GM19240 (cell line): Measurements from ENCODE around the gene FAM83D.
"Not testable (repeated sequence)": the region's sequence is repeated elsewhere in the genome, so short reads cannot be mapped to it uniquely, and the experiment has no call there.

Experiments
- DNase-seq: peaks from one replicate; pipeline ENCODE4 v3.0.0; 2011; ENCODE audit warnings: low spot score; ENCODE audit not compliant: insufficient read length

Gene FAM83D

DNA sequence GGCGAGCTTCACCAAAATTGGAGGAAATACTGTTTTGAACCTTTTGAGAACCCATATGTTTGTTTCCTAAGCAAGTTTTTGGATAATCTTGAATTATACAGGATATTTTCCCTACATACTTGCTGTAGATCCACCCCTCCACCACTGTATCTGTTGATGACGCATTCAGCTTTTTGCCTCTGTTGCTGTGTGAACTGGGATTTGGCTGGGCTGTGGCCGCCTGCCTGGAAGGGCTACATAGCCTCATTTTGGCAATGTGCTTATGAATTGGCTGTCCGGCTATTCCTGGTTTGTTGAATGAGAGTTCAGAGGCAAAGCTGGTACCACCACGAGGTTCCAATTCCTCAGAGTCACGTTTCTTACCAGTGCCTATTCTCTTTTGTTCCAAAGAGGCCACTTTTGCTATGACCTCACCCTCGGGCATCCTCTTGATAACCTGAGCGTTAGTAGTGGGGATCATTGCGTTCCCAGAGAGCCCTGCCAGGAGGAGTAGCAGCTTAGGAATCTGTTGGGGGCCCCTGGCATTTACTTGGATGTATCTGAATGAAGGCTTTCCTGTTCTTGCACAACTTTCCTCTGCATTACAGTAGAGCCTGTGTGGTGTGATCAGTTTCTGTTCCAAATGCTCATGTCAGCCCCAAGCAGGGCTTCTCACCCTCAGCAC lies 6.4 kb downstream of the FAM83D start:
- DNase-seq, result no peak

DNA sequence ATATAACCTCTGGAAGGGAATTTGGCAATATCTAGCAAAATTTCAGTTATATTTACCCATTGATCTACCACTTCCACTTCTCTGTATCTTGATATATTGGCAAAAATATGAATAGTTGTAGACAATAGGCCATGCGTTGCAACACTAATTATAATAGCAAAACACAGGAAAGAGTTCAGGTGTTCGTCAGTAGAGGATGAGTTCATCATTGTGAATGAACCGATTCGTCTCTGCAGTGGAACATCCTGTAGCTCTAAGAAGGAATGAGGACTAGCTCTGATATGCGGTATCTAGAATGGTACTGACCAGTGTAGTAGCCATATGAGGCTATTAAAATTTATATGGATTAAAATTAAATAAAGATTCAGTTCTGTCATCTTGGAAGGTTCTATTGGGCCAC lies 8.3 kb downstream of the FAM83D start:
- no peak for DNase-seq

DNA sequence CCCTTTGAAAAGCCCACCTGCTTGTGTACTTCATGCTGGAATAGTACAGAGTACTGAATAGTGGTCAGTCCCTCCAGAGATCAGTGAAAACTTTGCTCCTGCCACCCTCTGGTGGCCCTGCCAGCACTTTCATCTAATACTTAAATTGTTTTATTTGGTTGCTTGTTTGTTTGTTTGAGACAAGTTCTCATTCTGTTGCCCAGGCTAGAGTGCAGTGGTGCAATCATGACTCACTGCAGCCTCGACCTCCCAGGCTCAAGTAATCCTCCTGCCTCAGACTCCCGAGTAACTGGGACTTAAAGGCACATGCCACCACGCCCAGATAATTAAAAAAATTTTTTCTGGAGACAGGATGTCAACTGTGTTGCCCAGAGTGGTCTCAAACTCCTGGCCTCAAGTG lies 9.1 kb downstream of the FAM83D start:
- no peak for DNase-seq

DNA sequence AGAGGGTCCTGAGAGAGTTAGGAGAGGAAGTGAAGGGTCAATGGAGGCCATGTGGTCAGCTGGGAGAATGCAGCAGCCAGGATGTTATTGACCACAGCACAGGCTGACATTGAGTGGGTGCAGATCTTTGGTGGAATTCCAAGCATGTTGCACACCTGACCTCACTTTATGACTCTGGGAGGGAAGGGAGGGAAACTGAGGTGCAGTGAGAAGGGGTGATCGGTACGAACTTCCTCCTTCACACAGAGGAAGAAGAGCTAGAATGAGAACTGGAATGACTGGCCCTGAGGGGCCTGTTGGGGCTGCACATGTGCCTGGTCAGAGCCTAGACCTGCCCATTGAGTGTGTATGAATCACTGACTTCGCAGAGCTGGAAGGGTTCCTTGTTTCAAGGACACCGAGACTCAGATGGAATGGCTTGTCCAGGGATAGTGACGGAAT lies 9.8 kb downstream of the FAM83D start:
- DNase-seq, result no peak

DNA sequence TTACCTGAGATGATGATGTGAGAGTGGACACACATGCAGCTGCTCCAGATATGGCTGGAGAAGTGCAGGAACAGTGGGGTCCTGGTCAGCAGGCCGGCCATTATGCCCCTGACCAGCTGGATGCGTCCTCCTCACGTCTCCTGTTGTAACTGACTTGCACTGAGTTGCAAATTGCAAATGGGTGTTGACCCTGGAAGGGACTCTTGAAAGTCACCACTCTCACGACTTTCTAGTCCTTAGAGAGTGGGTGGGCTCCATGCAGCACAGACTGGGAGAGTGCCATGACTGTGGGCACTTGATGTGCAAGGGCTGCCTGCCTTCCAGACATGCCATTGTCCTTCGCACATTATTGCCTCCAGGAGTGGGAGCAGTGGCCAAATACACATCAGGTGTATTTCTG lies 10.8 kb downstream of the FAM83D start:
- DNase-seq, result no peak

DNA sequence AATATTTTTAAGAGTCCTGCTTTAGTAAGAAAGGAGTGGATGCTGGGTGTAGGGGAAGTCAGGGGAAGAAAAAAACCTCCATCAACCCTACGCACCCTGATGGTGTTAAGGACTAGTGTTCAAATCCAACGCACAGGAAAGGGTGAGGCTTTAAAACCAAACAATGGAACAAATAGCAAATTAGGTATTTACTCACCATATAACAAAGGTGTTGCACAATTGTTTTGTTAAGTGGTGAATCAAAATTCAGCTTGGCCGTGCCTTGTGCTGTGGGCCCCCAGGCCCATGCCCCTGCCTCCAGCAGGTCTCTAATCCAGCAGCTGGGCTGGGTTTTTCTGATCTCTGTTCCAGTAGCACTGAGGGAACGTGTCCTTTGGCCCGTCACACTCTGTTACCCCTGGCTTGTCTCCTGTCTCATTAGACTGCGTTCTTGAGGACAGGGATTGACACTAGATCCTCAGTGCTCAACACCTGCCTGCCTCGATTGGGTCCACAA lies 11.8 kb downstream of the FAM83D start:
- DNase-seq, result no peak

DNA sequence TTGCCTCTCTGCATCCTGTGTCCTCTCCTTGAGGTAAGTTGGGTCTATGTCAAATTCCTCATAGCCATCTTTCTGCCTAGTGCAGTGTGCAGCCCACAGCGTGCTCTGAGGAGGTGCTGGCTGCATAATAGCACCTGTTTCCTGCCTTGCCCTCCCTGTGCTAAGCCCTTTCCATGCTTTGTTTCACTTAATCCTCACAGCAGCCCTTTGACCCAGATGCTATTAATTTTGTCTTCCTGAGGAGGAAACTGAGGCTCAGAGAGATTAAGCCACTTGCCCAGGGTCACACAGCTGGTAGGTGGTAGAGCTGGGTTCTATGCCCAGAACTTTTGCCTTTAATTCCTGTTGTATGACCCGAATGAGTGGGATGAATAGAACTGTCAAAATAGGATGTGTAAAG lies 13.5 kb downstream of the FAM83D start:
- no peak for DNase-seq

DNA sequence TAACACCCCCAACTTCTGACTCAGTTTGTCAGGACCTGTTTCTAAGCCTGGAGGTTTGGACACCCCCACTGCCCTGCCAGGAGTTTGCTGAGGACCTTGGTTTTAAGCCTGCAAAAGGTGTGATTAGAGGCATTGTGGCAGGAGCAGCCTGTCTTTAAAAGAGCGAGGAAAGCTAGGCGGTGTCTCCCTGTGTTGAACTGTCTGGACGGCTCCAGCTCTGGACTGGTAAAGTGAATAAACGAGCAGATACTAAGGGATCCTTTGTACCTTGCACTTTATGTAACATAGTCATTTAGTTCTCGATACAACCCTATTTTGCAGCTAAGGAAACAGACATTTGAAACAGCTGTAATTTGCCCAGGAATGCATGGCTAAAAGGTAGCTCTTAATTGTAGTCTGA lies 14.4 kb downstream of the FAM83D start:
- no peak for DNase-seq

DNA sequence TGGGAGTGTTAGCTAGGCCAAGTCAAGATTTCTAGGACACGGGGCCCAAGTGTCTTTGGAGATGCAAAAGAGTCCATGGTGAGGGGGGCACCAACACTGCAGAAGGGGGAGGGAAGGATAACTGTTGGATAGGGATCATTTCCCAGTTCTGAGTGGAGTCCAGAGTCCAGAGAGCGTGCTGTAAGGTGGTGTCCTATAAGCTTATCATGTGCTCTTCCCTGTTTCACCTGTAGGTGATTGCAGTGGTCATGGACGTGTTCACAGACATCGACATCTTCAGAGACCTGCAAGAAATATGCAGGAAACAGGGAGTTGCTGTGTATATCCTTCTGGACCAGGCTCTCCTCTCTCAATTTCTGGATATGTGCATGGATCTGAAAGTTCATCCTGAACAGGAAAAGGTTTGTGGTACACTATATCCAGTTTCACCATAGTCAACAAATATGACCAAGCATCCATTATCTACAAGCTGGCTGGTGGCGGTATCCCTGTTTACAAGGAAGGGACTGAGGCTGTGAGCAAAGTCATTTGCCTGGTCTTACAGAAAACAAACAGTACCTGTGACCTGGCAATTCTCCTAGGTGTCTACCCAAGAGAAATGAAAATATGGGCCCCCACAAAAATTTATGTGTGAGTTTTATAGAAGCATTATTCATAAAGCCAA lies 15.6 kb downstream of the FAM83D start:
- DNase-seq, result no peak

DNA sequence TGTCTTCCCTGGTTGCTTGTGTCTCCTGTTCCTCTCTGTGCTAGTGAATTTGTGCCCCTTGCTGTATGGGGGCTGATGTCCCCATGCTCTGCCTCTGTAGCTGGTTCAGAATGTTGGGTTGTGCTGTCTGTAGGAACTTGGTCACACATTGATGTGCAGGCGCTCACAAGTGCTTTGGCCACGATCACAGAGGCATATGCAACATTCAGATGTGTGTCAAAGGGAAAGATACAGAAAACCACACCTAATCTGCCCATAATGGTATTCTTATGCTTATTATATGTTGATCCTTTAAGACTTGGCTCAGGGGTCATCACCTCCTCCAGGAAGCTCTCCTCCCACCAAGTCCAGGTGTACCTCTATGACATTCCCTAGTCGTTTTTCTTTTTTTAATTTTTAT lies 18.8 kb downstream of the FAM83D start:
- no peak for DNase-seq

DNA sequence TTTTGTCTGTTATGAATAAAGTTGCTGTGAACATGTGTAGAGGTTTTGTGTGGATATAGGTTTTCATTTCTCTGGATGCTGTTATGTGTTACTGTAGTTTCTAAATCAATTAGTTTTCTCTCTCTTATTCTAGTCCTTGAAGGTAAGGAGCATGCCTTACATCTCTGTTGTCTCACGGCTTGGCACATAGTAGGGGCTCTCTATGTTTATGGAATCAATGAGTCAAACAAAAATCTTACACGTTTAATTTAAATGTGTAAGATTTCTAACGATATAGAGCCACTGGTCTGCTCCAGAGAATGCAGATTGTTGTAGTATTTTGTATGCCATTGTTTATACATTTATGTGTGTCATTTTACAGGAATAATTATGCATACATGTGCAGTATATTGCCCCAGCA lies 20.6 kb downstream of the FAM83D start:
- DNase-seq, result no peak

DNA sequence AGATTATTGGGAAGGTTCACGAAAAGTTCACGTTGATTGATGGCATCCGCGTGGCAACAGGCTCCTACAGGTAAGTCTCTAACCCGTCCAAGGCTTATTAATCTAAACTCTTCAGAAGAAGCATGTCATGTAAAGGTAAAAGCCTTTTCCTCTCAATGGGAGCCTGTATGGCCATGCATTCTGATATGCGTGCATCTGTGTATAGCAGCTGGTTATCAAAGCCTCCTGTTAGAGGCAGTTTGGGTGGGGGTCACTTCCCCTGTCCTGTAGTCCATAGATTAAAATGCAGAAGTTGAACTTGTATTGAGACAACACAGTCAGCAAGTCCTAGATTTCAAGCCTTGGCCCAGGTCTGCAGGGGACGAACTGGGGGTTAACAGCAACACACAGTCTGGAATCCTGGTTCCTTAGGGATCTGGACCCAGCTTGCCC lies 21.7 kb downstream of the FAM83D start:
- no peak for DNase-seq

DNA sequence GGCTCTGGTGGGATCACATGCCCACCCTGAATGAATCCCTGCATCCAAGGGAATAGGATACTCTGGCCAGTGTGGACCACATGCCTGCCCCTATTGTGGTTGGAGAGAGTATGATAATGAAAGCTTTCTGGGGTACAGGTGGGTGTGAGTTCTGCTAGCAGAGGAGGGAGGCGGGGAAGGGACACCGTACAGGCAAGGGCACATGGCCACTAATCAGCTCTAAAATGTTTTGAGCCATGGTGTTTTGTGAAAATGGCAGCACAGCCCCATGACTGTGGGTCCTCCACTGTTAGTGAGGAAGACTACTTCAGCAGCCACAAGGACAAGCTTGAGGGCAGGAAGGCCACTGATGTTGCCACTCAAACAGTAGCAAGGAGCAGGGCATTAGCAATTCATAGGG lies 24.0 kb downstream of the FAM83D start:
- DNase-seq, result no peak

DNA sequence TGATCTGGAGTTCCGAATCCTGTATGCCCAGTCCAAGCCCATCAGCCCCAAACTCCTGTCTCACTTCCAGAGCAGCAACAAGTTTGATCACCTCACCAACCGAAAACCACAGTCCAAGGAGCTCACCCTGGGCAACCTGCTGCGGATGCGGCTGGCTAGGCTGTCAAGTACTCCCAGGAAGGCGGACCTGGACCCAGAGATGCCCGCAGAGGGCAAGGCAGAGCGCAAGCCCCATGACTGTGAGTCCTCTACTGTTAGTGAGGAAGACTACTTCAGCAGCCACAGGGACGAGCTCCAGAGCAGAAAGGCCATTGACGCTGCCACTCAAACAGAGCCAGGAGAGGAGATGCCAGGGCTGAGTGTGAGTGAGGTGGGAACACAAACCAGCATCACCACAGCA lies 25.4 kb downstream of the FAM83D start:
- DNase-seq, result no peak

DNA sequence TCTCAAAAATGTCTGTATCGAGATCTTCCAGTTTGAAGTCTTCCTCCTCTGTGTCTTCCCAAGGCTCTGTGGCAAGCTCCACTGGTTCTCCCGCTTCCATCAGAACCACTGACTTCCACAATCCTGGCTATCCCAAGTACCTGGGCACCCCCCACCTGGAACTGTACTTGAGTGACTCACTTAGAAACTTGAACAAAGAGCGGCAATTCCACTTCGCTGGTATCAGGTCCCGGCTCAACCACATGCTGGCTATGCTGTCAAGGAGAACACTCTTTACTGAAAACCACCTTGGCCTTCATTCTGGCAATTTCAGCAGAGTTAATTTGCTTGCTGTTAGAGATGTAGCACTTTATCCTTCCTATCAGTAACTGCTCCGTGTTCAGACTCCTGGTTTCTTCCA lies 25.9 kb downstream of the FAM83D start:
- DNase-seq, result no peak

DNA sequence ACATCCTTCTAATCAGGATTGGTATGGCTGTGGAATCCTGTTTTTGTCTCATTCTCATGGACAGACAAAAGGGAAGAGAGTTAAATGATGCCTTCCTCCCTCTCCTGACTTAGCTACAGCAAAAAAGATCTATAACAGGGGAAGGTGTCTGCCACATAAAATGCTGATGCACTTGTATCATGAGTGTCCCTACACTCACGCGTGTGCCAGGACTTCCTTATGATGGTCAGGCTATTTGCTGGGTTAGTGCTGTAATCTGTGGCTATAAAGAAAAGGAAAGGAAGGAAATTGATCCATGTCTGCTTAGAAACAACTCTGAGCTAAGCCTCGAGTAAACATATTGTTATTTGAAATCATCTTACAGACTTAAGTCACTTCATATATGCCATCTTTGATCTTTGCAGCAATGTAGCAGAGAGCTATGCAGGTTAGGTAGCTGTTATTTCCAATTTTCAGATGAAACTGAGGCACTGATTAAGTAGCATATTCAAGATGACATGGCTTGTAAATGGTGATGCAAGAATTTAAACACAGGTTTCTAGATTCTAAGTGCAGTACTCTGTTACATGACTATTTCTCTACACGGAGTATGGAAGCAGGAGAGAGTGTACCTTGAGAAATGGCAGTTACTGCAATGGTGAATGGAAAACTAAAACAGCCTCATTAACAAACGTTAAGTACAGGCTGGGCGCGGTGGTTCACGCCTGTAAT lies 27.6 kb downstream of the FAM83D start:
- DNase-seq, result no peak

DNA sequence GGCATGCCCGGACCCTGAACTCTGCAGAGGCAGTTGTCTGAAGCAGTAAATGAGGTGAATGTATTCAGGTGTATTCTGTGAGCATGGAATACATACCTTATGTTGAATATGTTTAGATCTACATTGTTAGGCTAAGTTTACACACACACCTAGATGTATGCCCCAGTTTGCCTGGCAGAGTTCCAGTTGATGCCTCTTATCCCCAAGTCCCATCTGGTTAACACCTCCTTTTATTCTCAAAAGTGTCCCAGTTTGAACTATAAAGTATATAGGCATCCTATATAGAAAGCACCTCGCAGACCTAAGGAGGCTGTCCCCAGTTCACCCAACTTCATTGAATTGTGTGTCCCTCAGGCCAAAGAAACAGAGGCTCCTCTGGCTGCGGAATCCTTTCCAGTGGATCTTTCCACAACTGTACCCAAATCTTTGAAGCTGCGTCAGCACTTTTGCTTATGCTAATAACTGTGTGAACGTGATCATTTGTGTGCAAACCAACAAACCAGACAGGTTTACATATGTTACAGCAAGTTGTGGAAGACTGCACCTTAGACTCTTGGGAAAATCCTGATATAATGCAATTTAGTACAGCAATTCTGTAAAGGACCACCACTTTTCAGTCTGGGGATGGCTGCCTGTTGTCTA lies 31.1 kb downstream of the FAM83D start:
- no peak for DNase-seq

DNA sequence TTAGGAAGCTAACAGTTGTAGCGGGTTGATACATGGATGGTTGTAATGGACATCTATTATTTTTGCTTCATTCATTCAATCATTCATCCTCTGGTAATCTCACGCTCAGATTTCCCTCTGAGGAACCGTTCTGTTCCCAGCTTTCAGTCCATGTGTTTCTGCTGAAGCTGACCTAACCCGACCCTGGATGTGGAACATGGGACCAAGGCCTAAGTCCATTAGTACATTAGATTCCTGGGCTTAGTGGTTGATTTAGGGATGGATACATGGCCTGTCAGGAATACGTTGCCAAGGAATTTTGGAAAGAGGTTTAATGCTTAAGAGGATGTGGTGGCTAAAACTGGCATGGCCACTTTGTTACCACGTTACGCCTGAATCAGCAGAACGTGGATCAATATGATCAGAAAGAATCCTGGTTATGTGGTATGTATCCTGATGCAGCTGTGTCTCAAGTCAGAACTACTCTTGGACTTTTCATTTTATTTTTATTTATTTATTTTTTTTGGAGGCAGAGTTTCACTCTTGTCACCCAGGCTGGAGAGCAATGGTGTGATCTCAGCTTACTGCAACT lies 31.8 kb downstream of the FAM83D start:
- no peak for DNase-seq

DNA sequence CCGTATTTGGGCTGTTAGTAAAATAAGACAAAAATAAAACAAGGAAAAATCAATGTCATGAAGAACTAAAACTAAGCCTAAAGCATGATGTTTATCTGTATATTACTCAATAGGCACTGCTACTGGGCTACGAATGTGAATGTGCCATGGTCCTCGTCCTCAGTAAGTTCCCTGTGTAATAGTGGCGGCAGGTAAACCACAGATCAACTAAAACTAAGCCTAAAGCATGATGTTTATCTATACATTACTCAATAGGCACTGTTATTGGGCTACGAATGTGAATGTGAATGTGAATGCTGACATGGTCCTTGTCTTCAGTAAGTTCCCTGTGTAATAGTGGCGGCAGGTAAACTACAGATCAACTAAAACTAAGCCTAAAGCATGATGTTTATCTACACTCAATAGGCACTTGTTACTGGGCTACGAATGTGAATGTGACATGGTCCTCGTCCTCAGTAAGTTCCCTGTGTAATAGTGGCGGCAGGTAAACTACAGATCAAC lies 34.0 kb downstream of the FAM83D start:
- not testable (repeated sequence) for DNase-seq

DNA sequence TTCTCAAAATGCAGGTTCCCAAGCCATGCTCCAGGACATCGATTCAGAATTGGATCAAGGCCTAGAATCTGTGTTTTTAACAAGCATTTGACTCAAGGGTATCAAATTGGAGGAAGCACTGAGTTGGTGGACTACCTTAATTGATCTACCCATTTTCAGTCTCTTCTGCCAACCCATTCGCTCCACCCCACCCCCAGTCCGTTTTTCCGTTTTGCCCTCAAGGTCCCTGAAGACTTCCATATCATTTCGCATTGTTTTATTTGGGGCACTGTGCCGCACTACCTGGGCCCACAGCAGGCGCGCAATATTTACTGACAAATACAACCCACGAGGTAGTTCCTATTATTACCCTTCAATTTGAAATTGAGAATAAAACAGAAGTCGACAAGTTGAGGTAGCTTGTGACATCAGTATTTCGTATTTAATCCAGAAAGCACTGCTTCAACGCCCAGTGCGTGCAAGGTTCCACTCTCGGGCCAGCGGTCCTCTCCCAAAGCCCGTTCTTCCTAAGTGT lies 35.4 kb downstream of the FAM83D start:
- DNase-seq, result no peak
